GM19025 (cell line): ENCODE measurements around the gene OGFOD2.

Experiments used
- ATAC-seq: cut with Tn5 transposase; IDR thresholded peaks from one replicate; pipeline ENCODE4 v1.9.1; 2021; ENCODE audit warnings: mild to moderate bottlenecking, low read depth, moderate library complexity; ENCODE audit not compliant: unreplicated experiment

OGFOD2 gene

GRCh38 chr12:122949816-122950675 is 25.0 kb upstream of the OGFOD2 start:
- ATAC-seq = no peak

DNA sequence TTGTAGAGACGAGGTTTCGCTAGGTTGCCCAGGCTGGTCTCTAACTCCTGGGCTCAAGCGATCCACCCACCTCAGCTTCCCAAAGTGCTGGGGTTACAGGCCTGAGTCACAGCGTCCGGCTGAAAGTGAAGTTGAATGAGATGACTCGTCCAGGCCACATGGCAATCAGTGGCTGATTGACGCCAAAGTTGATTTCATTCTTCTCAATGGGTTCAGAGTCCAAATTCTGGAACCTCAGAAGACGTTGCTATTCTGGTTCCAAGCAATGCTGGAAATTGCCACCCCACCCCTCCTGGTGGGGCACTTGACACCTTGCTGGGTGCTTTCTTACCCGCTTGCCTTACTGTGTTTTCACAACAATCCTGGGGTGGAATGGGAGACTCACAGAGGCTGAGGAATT is 23.6 kb upstream of the OGFOD2 start:
- no peak for ATAC-seq

- ATAC-seq = peak; percentile 66
Measured at GRCh38 chr12:122951979-122952892, 22.8 kb upstream of the OGFOD2 start.

DNA sequence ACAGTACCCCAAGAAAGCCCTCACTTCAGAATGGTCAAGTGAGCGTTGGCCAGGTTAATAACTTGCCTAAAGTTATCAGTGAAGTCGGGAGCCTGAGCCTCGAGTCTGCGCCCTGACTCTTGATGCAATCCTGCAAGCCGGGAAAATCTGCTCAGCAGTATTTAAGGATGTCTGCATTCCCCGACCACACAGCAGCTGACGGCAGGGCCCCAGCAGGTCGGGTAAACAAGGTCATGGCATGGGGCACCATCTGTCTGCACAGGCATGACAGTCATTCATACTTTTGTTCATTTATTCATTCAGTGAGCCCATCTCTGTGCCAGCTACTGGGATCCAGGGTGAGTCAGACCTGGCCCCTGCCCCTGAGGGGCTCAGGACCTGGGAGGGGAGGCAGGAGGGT is 19.9 kb upstream of the OGFOD2 start:
- ATAC-seq = no peak

DNA sequence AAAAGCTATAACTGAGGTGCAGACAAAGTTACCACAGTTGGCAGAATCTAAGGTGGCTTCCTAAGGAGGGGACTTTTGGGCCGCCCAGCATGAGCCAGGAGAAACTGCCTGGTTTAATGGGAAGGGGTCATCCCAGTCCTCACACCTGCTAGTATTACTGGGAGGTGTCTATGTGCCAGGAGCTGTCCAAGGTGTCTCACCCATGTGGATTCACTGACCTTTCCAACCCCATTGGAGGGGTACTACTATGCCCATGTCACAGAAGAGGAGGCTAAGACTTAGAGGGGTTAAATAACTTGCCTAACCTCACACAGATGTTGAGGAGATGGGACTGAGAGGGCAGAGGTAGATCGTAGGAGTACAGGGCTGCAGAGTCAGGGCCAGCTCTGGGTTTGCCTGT is 19.0 kb upstream of the OGFOD2 start:
- ATAC-seq = no peak

DNA sequence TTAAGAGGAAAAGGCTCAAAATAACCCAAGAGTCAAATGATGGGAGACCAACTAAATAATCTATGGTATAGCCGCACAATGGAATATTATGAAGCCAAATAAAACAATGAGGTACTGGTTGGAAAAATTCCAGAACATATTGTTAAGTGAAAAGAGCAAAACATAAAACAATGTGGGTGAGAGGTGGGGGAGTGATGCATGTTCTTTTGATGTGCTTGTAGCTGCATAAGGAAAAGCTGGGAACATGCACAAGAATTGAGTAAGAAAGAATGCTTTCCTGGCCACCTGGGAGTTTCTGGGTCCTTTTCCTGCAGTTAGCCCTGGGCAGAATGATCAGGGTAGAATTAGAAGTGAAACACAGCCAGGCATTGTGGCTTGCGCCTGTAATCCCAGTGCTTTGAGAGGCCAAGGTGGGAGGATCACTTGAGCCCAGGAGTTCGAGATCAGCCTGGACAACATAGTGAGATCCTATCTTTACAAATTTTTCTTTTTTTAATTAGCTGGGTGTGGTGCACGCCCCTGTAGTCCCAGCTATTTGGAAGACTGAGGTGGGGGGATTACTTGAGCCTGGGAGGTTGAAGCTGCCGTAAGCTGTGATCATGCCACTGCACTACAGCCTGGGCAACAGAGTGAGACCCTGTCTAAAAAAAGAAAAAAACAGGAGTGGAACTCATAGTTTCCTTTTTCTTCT is 16.7 kb upstream of the OGFOD2 start:
- no peak for ATAC-seq

GRCh38 chr12:122959566-122960192 is 15.4 kb upstream of the OGFOD2 start:
- ATAC-seq = no peak

DNA sequence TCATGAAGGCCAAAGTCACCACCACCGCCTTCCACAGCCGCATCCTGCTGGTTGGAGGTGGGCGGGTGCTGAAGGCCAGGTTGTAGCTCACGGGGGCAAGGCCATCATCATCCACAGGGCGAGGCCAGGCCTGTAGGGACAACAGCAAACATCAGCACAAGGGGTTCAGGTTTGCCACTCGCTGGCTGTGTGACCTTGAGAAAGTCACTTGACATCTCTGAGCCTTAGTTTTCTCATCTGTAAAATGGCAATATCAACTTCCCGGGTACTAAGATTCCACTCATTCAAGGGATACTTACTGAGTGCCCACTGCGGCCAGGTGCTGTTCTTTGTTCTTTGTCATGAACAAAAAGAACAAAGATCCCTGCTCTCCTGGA is 14.9 kb upstream of the OGFOD2 start:
- ATAC-seq = no peak

DNA sequence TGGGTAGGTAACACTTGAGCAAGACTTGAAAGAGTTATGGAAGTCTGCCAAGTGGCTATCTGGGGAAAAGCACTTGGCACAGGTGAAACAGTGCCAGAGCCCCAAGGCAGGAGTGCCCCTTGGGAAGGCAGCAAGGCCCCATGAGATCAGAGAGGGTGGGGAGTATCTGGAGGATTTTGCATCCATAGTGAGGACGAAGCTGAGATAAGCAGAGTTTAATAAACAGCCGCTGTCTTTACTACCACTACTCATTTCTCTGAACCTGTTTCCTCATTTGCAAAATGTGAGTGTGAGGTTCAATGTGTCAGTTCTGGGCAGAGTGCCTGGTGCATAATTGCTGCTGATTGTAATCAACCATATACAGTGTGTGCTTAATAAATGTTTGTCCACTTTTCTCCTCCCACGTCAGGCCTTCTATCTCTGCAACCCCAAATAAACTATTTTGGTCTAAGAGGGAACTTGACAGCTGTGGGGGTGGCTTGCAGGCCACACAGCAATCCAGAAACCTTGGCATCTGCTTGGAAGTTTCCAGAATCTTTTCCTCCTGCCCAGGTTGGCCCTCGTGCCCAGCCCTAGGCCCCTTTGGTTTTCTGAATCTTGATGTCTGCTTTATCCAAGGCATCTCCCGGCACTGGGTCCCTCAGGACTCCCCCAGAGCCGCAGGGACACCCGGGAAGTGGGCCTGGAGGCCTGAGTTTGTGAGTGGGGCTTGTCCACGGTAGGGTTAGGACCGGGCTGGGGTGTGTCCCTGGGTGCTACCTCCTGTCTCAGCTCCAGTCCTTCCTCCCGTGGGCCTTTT is 13.3 kb upstream of the OGFOD2 start:
- ATAC-seq = no peak

DNA sequence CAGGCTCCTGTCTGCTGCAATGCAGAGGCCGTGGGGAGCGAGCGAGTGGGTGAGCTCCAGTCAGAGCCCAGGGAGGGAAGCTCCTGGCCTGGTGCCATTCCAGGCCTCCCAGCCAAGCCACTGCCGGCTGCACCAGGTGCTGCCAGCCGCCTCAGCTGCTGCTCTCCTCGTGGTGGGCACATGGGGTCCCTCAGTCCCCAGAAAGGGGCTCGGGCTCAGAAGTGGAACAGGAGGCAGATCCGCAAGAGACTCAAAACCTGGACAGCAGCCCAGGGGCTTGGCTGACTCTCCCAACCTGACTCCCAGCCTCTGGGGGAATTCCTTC is 11.1 kb upstream of the OGFOD2 start:
- no peak for ATAC-seq

DNA sequence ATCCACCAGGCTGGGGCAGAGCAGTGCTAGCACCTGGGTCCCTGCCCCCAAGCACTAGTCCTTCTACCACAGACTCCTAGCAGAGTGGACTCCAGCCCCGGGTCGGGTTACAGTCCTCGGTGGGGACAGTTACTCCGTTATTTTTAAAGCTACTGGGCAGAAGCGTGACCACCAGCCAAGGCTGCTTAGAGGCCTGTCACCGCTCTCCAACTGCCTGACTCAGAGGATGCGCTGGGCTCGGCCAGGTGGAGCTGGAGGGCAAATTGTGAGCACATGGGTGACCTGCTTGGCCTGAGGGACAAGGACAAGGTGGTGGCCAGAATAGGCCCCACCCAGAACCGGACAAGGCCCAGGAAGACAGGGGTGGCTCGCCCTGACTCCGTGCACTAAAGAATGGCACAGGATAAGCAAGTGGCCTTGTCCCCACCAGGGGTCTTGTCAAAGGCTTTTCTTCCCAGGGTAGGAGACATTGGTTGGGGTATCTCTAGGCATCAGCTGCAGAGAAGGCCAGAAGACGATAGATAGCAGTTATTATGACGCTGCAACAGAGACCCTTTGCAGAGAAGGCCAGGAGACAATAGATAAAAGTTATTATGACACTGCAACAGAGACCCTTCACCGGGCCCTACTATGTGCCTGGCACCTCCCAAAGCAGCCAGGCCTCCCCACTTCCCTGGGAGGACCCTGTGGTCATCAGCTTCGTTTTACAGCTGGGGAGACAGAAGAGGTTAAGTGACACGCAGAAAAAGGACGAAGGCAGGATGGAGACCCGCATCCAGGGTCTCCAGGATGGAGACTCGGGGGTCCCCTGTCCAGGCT is 10.4 kb upstream of the OGFOD2 start:
- ATAC-seq = no peak

- no peak for ATAC-seq
Measured at GRCh38 chr12:122965321-122965751, 9.7 kb upstream of the OGFOD2 start.

DNA sequence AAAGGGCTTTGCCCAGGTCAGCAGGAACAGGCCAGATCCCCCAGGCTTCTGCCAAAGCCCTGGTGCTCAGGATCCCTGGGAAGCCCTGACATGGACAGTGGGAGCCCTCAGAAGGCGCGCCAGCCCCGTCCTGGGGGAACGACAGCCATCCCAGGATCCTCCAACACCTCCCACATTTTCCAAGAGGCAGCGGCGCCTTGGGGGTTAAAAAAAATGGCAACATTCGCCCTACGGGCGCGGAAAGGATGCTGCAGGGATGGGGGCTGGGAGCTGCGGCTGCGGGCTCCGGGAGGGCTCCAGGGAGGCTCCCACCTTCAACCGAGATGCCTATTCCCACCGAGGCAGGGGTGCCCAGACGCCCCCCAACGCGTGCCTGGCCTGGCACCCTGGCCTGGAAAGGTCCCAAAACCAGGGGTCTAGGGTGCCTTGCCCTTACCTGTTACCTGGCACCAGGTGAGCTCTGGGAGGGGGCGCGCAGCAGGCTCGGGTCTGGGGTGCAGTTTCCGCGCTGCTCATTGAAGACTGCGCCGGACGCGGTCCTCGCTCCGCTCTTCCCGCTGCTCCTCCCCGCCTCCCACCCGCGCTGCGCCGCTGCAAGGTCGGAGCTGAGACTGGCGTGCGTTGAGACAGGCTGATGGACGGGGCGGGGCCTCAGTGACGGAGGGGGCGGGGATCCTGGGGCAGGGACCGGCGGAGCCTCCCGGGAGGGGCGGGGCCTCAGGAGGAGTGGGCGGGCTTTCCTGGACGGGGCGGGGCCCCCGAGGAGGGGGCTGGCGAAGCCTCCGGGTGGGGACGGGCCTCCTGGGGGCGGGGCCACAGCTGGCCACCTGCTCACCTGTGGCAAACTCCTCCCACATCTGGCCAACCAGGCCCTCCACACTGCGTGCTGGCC is 8.9 kb upstream of the OGFOD2 start, which contains the start of gene ABCB9:
ABCB9 (minus strand) TSS at position 613 of the 892 bp plus-strand sequence. CDS start 6,228 bp downstream, outside the sequence.
- ATAC-seq = peak; percentile 55

GRCh38 chr12:122966743-122967550 is 8.1 kb upstream of the OGFOD2 start:
- ATAC-seq = no peak

- no peak for ATAC-seq
Measured at GRCh38 chr12:122968104-122968503, 6.9 kb upstream of the OGFOD2 start.

DNA sequence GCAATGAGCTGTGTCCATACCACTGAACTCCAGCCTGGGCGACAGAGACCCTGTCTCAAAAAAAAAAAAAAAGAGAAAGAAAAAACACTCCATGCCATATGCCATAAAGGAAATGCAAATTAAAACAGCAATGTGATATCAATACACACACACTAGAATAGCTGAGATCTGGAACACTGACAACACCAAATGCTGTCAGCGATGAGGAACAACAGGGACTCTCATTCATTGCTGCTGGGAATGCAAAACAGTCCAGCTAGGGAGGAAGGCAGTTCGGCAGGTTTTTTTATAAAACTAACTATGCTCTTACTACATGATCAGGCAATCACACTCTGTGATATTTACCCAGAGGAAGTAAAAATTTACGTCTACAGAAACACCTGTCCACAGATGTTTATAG is 5.4 kb upstream of the OGFOD2 start:
- ATAC-seq = no peak

DNA sequence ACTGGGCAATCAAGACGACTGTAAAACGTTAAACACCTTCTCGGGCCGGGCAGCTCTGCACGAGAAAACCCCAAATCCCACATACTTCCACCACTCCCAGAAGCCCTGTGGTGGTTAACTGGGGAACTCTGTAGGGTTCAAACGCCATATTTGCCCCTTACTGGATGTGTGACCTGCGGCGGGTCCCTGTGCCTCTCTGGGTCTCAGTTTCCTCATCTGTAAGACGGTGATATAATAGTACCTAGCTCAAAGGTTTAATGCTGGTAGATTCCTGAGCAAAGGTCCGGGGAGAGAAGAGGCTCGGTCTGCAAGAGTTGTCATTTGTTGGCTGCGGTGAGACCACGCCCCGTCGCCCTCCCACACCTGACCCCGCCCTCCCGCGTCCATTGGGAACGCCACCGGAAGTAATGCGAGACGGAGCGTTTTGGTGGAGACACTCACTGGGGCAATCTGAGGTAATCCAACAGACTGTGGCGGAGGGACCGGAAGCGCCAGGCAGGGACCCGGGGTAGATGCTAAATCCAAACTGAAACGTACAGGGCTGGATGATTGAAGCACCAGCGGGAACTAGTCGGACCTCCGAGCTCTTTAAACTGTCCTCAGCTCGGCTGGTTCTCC is 661 bp upstream of the OGFOD2 start:
- ATAC-seq = peak; percentile 66
